ENCODE results near the gene C1orf74. TPM values are rescaled to one million over a fixed set of nuclear protein-coding genes. Genes with fewer than 3 reads are reported as not detected.

Gene C1orf74
- total RNA-seq, 1 experiment from 2014 or later = 4.6 TPM

DNA sequence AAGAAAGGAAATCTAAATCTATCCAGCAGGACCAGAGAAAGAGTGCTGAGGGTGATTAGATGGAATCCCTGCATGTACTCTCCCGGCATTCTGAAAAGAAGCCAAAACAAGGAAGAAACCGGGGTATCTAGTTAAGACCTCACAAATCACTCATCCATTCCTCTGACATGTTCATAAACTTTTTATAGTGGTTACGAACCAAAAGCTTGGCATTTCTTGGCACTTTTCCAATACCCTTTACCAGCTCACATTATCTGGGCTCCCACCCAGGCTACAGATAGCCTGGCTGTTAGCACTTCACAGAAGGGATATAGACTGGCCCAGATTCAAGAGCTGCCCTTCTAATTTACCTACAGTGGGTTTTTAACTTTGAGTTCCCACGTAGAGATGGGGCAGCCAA lies 1.8 kb upstream of the C1orf74 start:
- ChIA-PET CTCF (no interaction called here), POLR2A (no interaction called here)
- ATAC-seq (no peak), DNase-seq (ENCODE audit: low spot score) (no peak)
- H3K4me3 Mint-ChIP-seq = no peak overlapping the region
- H3K9me3 Mint-ChIP-seq = peaks cover 7% of the 10 kb centered on the region
- H3K36me3 Mint-ChIP-seq = peaks cover 26% of the 10 kb centered on the region
- TF ChIP-seq ZNF317 (CRISPR knock-in tag; IDR thresholded peaks at IDR 0.05; ENCODE audit: borderline replicate concordance, low read depth) (no peak), RELA (CRISPR knock-in tag; IDR thresholded peaks at IDR 0.05; ENCODE audit: borderline replicate concordance) (no peak), RORB (CRISPR knock-in tag; IDR thresholded peaks at IDR 0.05) (no peak), TCF7 (CRISPR knock-in tag; IDR thresholded peaks at IDR 0.05; ENCODE audit: low read depth) (no peak), JUN (CRISPR knock-in tag; IDR thresholded peaks at IDR 0.05) (no peak), MYBL2 (CRISPR knock-in tag; IDR thresholded peaks at IDR 0.05) (no peak), NR2C2 (CRISPR knock-in tag; IDR thresholded peaks at IDR 0.05) (no peak)
- TF ChIP-seq, protein P1, sequence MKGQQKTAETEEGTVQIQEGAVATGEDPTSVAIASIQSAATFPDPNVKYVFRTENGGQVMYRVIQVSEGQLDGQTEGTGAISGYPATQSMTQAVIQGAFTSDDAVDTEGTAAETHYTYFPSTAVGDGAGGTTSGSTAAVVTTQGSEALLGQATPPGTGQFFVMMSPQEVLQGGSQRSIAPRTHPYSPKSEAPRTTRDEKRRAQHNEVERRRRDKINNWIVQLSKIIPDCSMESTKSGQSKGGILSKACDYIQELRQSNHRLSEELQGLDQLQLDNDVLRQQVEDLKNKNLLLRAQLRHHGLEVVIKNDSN (CRISPR knock-in tag; IDR thresholded peaks at IDR 0.05) = no peak
- TF ChIP-seq, protein P2, sequence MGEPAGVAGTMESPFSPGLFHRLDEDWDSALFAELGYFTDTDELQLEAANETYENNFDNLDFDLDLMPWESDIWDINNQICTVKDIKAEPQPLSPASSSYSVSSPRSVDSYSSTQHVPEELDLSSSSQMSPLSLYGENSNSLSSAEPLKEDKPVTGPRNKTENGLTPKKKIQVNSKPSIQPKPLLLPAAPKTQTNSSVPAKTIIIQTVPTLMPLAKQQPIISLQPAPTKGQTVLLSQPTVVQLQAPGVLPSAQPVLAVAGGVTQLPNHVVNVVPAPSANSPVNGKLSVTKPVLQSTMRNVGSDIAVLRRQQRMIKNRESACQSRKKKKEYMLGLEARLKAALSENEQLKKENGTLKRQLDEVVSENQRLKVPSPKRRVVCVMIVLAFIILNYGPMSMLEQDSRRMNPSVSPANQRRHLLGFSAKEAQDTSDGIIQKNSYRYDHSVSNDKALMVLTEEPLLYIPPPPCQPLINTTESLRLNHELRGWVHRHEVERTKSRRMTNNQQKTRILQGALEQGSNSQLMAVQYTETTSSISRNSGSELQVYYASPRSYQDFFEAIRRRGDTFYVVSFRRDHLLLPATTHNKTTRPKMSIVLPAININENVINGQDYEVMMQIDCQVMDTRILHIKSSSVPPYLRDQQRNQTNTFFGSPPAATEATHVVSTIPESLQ (CRISPR knock-in tag; IDR thresholded peaks at IDR 0.05) = no peak
- H3K27me3 Mint-ChIP-seq (ENCODE audit: low read depth) = peaks cover 6% of the 10 kb centered on the region
- no peak overlapping the region for H3K27ac Mint-ChIP-seq
- peaks cover 15% of the 10 kb centered on the region; the same call in 1 of the 2 replicates for H3K4me1 Mint-ChIP-seq

DNA sequence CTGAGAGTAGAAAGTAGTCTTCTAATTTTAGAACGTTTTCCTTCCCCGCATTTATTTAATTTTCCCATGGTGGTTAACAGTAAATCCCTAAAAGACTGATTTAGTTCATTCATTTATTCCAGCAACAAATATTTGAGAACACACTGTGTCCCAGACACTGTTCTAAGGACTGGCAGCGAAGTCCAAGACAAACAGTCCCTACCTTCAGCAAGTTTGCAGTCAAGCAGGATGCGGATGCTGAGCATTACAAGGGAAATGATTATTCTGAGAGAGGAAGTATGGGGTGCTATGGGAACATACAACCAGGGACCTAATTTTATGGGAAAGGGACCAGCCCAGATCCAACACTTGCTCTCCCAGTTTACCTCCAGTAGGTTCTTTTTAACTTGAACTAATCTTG lies 1.2 kb upstream of the C1orf74 start:
- CTCF ChIA-PET = interaction anchor here (1.6 kb wide), 1 partner anchor 20 kb away, joined by 6 read pairs; the partner anchor contains the start of gene IRF6
- H3K36me3 Mint-ChIP-seq = peaks cover 20% of the 10 kb centered on the region
- TF ChIP-seq JUN (CRISPR knock-in tag; IDR thresholded peaks at IDR 0.05) (no peak), RELA (CRISPR knock-in tag; IDR thresholded peaks at IDR 0.05; ENCODE audit: borderline replicate concordance) (no peak), TP53 (CRISPR knock-in tag; IDR thresholded peaks at IDR 0.05) (no peak), ZBTB21 (CRISPR knock-in tag; IDR thresholded peaks at IDR 0.05; ENCODE audit: borderline replicate concordance) (no peak), ESRRA (CRISPR knock-in tag; IDR thresholded peaks at IDR 0.05; ENCODE audit: borderline replicate concordance) (no peak)
- TF ChIP-seq, protein P3, sequence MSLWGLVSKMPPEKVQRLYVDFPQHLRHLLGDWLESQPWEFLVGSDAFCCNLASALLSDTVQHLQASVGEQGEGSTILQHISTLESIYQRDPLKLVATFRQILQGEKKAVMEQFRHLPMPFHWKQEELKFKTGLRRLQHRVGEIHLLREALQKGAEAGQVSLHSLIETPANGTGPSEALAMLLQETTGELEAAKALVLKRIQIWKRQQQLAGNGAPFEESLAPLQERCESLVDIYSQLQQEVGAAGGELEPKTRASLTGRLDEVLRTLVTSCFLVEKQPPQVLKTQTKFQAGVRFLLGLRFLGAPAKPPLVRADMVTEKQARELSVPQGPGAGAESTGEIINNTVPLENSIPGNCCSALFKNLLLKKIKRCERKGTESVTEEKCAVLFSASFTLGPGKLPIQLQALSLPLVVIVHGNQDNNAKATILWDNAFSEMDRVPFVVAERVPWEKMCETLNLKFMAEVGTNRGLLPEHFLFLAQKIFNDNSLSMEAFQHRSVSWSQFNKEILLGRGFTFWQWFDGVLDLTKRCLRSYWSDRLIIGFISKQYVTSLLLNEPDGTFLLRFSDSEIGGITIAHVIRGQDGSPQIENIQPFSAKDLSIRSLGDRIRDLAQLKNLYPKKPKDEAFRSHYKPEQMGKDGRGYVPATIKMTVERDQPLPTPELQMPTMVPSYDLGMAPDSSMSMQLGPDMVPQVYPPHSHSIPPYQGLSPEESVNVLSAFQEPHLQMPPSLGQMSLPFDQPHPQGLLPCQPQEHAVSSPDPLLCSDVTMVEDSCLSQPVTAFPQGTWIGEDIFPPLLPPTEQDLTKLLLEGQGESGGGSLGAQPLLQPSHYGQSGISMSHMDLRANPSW (CRISPR knock-in tag; conservative IDR thresholded peaks at IDR 0.05; ENCODE audit: low read depth) = no peak
- TF ChIP-seq, protein P4, sequence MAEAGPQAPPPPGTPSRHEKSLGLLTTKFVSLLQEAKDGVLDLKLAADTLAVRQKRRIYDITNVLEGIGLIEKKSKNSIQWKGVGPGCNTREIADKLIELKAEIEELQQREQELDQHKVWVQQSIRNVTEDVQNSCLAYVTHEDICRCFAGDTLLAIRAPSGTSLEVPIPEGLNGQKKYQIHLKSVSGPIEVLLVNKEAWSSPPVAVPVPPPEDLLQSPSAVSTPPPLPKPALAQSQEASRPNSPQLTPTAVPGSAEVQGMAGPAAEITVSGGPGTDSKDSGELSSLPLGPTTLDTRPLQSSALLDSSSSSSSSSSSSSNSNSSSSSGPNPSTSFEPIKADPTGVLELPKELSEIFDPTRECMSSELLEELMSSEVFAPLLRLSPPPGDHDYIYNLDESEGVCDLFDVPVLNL (CRISPR knock-in tag; IDR thresholded peaks at IDR 0.05; ENCODE audit: borderline replicate concordance, low read depth) = no peak
- TF ChIP-seq, protein P5, sequence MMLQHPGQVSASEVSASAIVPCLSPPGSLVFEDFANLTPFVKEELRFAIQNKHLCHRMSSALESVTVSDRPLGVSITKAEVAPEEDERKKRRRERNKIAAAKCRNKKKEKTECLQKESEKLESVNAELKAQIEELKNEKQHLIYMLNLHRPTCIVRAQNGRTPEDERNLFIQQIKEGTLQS (CRISPR knock-in tag; conservative IDR thresholded peaks at IDR 0.05) = no peak
- TF ChIP-seq, protein P6, sequence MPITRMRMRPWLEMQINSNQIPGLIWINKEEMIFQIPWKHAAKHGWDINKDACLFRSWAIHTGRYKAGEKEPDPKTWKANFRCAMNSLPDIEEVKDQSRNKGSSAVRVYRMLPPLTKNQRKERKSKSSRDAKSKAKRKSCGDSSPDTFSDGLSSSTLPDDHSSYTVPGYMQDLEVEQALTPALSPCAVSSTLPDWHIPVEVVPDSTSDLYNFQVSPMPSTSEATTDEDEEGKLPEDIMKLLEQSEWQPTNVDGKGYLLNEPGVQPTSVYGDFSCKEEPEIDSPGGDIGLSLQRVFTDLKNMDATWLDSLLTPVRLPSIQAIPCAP (CRISPR knock-in tag; IDR thresholded peaks at IDR 0.05) = no peak
- TF ChIP-seq, protein P7, sequence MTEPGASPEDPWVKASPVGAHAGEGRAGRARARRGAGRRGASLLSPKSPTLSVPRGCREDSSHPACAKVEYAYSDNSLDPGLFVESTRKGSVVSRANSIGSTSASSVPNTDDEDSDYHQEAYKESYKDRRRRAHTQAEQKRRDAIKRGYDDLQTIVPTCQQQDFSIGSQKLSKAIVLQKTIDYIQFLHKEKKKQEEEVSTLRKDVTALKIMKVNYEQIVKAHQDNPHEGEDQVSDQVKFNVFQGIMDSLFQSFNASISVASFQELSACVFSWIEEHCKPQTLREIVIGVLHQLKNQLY (CRISPR knock-in tag; IDR thresholded peaks at IDR 0.05) = no peak
- TF ChIP-seq, protein P8, sequence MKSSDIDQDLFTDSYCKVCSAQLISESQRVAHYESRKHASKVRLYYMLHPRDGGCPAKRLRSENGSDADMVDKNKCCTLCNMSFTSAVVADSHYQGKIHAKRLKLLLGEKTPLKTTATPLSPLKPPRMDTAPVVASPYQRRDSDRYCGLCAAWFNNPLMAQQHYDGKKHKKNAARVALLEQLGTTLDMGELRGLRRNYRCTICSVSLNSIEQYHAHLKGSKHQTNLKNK (CRISPR knock-in tag; IDR thresholded peaks at IDR 0.05) = no peak
- ATAC-seq = no peak
- no peak for DNase-seq (ENCODE audit: low spot score)
- H3K4me3 Mint-ChIP-seq = no peak overlapping the region
- POLR2A ChIA-PET = no interaction called here
- H3K9me3 Mint-ChIP-seq = peaks cover 7% of the 10 kb centered on the region
- H3K4me1 Mint-ChIP-seq = peaks cover 15% of the 10 kb centered on the region; the same call in 1 of the 2 replicates
- H3K27me3 Mint-ChIP-seq (ENCODE audit: low read depth) = peaks cover 6% of the 10 kb centered on the region
- H3K27ac Mint-ChIP-seq = no peak overlapping the region

All from WTC11 (cell line).